BE2C (cell line): ENCODE results near the gene ADD2.

ENCODE experiments used
- DNase-seq: peaks from one replicate; pipeline ENCODE4 v3.0.0-alpha.2; 2020
- H3K27me3 ChIP-seq: fragments of 250-450 bp; sonication (Bioruptor Pico); 2 replicates; pipeline ENCODE4 v1.5.1; 2020; ENCODE audit warnings: mild to moderate bottlenecking
- H3K36me3 ChIP-seq: fragments of 250-450 bp; sonication (Bioruptor Pico); 2 replicates; pipeline ENCODE4 v1.5.1; 2020; ENCODE audit warnings: mild to moderate bottlenecking
- H3K4me1 ChIP-seq: fragments of 250-450 bp; sonication (Bioruptor Pico); 2 replicates; pipeline ENCODE4 v1.5.1; 2020
- H3K4me3 ChIP-seq: 2 replicates; pipeline ENCODE4 v1.5.1; 2011; ENCODE audit warnings: low read depth, low read length
- H3K9me3 ChIP-seq: fragments of 250-450 bp; sonication (Bioruptor Pico); 2 replicates; pipeline ENCODE4 v1.5.1; 2020
- TF ChIP-seq, protein P1 (sequence below): IDR thresholded peaks from 2 replicates; pipeline ENCODE4 v1.5.1; 2012; ENCODE audit warnings: mild to moderate bottlenecking, low read depth, low read length

Gene ADD2

DNA sequence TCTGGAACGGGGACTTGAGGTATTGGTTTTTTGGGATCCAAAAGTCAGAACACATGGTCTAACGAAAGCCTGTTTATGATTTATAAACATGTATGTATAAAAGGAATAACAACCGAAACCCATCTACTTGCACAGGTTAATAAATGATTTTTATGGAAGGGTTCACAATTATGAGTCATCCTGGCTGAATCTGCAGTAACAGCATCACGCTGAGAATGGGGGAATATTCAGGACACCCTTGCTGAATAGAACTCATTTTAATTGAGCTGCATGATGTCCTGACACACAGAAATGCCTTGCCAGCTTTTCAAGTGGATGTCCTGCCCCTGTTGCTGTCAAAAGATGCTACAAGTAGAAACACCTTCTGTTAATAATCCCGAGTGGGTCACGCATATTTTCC, 159.6 kb downstream of the ADD2 start:
- TF ChIP-seq, protein P1, sequence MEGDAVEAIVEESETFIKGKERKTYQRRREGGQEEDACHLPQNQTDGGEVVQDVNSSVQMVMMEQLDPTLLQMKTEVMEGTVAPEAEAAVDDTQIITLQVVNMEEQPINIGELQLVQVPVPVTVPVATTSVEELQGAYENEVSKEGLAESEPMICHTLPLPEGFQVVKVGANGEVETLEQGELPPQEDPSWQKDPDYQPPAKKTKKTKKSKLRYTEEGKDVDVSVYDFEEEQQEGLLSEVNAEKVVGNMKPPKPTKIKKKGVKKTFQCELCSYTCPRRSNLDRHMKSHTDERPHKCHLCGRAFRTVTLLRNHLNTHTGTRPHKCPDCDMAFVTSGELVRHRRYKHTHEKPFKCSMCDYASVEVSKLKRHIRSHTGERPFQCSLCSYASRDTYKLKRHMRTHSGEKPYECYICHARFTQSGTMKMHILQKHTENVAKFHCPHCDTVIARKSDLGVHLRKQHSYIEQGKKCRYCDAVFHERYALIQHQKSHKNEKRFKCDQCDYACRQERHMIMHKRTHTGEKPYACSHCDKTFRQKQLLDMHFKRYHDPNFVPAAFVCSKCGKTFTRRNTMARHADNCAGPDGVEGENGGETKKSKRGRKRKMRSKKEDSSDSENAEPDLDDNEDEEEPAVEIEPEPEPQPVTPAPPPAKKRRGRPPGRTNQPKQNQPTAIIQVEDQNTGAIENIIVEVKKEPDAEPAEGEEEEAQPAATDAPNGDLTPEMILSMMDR = no peak
- Histone ChIP-seq H3K9me3 (no peaks in the 10 kb centered on the region), H3K4me3 (no peak overlapping the region), H3K27me3 (no peaks in the 10 kb centered on the region), H3K36me3 (no peaks in the 10 kb centered on the region), H3K4me1 (no peaks in the 10 kb centered on the region)
- DNase-seq = no peak

DNA sequence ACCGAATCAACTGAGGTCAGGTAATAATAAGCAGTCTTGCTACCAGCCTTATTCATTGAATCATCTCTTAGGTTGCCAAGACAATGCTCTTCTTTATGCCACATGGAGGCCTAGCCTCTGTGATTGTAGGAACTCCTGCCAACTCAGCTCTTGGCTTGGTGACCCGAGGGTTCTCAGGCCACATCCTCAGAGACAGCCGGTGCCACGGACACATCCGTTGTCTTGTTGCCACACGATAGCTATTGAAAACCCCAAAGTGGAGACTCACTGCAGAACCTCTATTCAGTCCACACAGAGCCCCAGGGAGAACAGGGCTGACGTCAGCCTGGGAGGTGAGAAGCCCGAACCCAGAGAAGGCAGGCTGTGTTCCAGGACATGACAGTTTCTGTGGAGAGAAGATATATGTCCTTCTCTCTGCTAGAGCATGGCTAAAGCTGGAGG, 160.9 kb downstream of the ADD2 start:
- no peak for DNase-seq
- Histone ChIP-seq H3K27me3 (no peaks in the 10 kb centered on the region), H3K4me1 (no peaks in the 10 kb centered on the region), H3K4me3 (no peak overlapping the region), H3K9me3 (no peaks in the 10 kb centered on the region), H3K36me3 (no peaks in the 10 kb centered on the region)
- TF ChIP-seq, protein P1 = no peak
